A549 (cell line): ENCODE measurements around the gene ACBD4. TPM values are rescaled to one million over a fixed set of nuclear protein-coding genes. Genes with fewer than 3 reads are reported as not detected.

Experiments
- ATAC-seq, 2 experiments: fragments of 200-7000 bp in 1 of 2; fragments of >200 bp in 1 of 2; cut with Nextera tagmentation in 1 of 2; cut with Tn5 transposase in 1 of 2; 3 replicates each; pipeline versions ENCODE4 v1.8.0 to v1.9.1; 2018 to 2020; ENCODE audit warnings: mild to moderate bottlenecking in 1 of 2, moderate library complexity in 1 of 2
- CTCF ChIA-PET: fragments of 300-600 bp; sonication (Branson Sonifier 250); formaldehyde crosslinking; extraction: SDS; loops from one replicate; lab custom pipeline; 2021; ENCODE audit warnings: antibody characterized with exemption, inconsistent platforms; lab: Yijun Ruan, JAX
- POLR2A ChIA-PET: fragments of 350-600 bp; formaldehyde crosslinking; extraction: SDS; loops from one replicate; lab custom pipeline; 2021; ENCODE audit warnings: antibody characterized with exemption, inconsistent platforms; lab: Yijun Ruan, JAX
- DNase-seq, 2 experiments: peaks; one replicate each; pipeline versions ENCODE4 v3.0.0 to v3.0.0-alpha.2; 2011 to 2016; ENCODE audit warnings: low read depth in 1 of 2, low spot score in 1 of 2
- FAIRE-seq: peaks from 2 replicates; lab custom pipeline; 2011; peaks lifted over from hg19 to GRCh38; lab: Jason Lieb, UNC
- H3K27ac ChIP-seq, 2 experiments: fragments of >200 bp; sonication (Bioruptor Twin); formaldehyde crosslinking; 3 replicates each; pipeline ENCODE4 v1.5.1; 2016 to 2017
- H3K4me1 ChIP-seq: fragments of >200 bp; sonication (Bioruptor Twin); formaldehyde crosslinking; 3 replicates; pipeline ENCODE4 v1.6.1; 2016
- H3K4me2 ChIP-seq: fragments of >200 bp; sonication (Bioruptor Twin); formaldehyde crosslinking; 3 replicates; pipeline ENCODE4 v1.6.1; 2016
- H3K4me3 ChIP-seq: fragments of >200 bp; sonication (Bioruptor Twin); formaldehyde crosslinking; 3 replicates; pipeline ENCODE4 v1.5.1; 2016
- H3K9me3 ChIP-seq: fragments of >200 bp; sonication (Bioruptor Twin); formaldehyde crosslinking; 3 replicates; pipeline ENCODE4 v1.6.1; 2016
- ATOH8 ChIP-seq: fragments of 250-450 bp; sonication (Bioruptor Pico); IDR thresholded peaks from 2 replicates; pipeline ENCODE4 v1.5.0; 2020; ENCODE audit warnings: low read depth, mild to moderate bottlenecking, moderate library complexity
- BHLHE40 ChIP-seq: IDR thresholded peaks from 2 replicates; pipeline ENCODE4 v1.6.1; 2012; ENCODE audit warnings: low read depth, low read length, inconsistent platforms
- CEBPB ChIP-seq, 2 experiments: fragments of >200 bp in 1 of 2; sonication (Bioruptor Twin) in 1 of 2; formaldehyde crosslinking in 1 of 2; IDR thresholded peaks; 2 replicates each; pipeline ENCODE4 v1.6.1; 2012 to 2016
- EHF ChIP-seq: fragments of 250-450 bp; sonication (Bioruptor Pico); IDR thresholded peaks from 2 replicates; pipeline ENCODE4 v1.5.0; 2020; ENCODE audit warnings: mild to moderate bottlenecking
- ELK1 ChIP-seq: fragments of 150-350 bp; IDR thresholded peaks from 2 replicates; pipeline ENCODE4 v1.6.1; 2014; ENCODE audit warnings: low read depth, mild to moderate bottlenecking, low read length
- EP300 ChIP-seq, 2 experiments: fragments of >200 bp; sonication (Bioruptor Twin); formaldehyde crosslinking; IDR thresholded peaks; 2 replicates in 1 of 2; 3 replicates in 1 of 2; pipeline ENCODE4 v1.6.1; 2016 to 2017
- FOSB ChIP-seq: fragments of 250-450 bp; sonication (Bioruptor Pico); IDR thresholded peaks from 2 replicates; pipeline ENCODE4 v1.5.0; 2020; ENCODE audit warnings: mild to moderate bottlenecking, moderate library complexity
- FOXS1 ChIP-seq: fragments of 250-450 bp; sonication (Bioruptor Pico); IDR thresholded peaks from 2 replicates; pipeline ENCODE4 v1.5.0; 2020; ENCODE audit warnings: mild to moderate bottlenecking, moderate library complexity
- HDAC2 ChIP-seq: fragments of 200-600 bp; sonication (generic); IDR thresholded peaks from 2 replicates; pipeline ENCODE4 v1.6.1; 2016
- HMGXB4 ChIP-seq: fragments of 250-450 bp; sonication (Bioruptor Pico); IDR thresholded peaks from 2 replicates; pipeline ENCODE4 v1.5.0; 2021; ENCODE audit warnings: mild to moderate bottlenecking, moderate library complexity, borderline replicate concordance
- HOXA7 ChIP-seq: fragments of 250-450 bp; sonication (Bioruptor Pico); IDR thresholded peaks from 2 replicates; pipeline ENCODE4 v1.5.0; 2020; ENCODE audit warnings: mild to moderate bottlenecking, moderate library complexity
- HOXB13 ChIP-seq: fragments of 250-450 bp; sonication (Bioruptor Pico); IDR thresholded peaks from 2 replicates; pipeline ENCODE4 v1.5.0; 2020; ENCODE audit warnings: low read depth, mild to moderate bottlenecking, moderate library complexity
- JUNB ChIP-seq: fragments of >200 bp; sonication (Bioruptor Twin); formaldehyde crosslinking; IDR thresholded peaks from 2 replicates; pipeline ENCODE4 v1.6.1; 2016
- KDM5A ChIP-seq: fragments of 200-600 bp; sonication (generic); IDR thresholded peaks from 2 replicates; pipeline ENCODE4 v1.6.1; 2016; ENCODE audit warnings: antibody characterized with exemption, mild to moderate bottlenecking
- MAX ChIP-seq: IDR thresholded peaks from 2 replicates; pipeline ENCODE4 v1.6.1; 2012
- NFE2L2 ChIP-seq: fragments of 150-350 bp; conservative IDR thresholded peaks from 2 replicates; pipeline ENCODE4 v1.6.1; 2014; ENCODE audit warnings: low read length
- NR3C1 ChIP-seq: fragments of >200 bp; sonication (Bioruptor Twin); formaldehyde crosslinking; IDR thresholded peaks from 3 replicates; pipeline ENCODE4 v1.6.1; 2017
- PHF8 ChIP-seq: fragments of 200-600 bp; sonication (generic); IDR thresholded peaks from 2 replicates; pipeline ENCODE4 v1.6.1; 2016; ENCODE audit warnings: low read depth, mild to moderate bottlenecking, antibody characterized with exemption, moderate library complexity, borderline replicate concordance
- POLR2A ChIP-seq: IDR thresholded peaks from 2 replicates; pipeline ENCODE4 v1.6.1; 2012; ENCODE audit warnings: mild to moderate bottlenecking, low read length
- POLR2AphosphoS2 ChIP-seq: conservative IDR thresholded peaks from 2 replicates; pipeline ENCODE4 v1.6.1; 2012; ENCODE audit warnings: low read length, improper control_type of control experiment, inconsistent platforms
- RAD21 ChIP-seq, 2 experiments: fragments of >200 bp in 1 of 2; sonication (Bioruptor Twin) in 1 of 2; formaldehyde crosslinking in 1 of 2; IDR thresholded peaks in 1 of 2; conservative IDR thresholded peaks in 1 of 2; 2 replicates in 1 of 2; 3 replicates in 1 of 2; pipeline ENCODE4 v1.6.1; 2012 to 2018; ENCODE audit warnings: inconsistent platforms in 1 of 2
- RARB ChIP-seq: fragments of 250-450 bp; sonication (Bioruptor Pico); IDR thresholded peaks from 2 replicates; pipeline ENCODE4 v1.8.0; 2021; ENCODE audit warnings: mild to moderate bottlenecking, moderate library complexity
- RFX5 ChIP-seq: fragments of 450-650 bp; IDR thresholded peaks from 2 replicates; pipeline ENCODE4 v1.7.1; 2014; ENCODE audit warnings: antibody characterized with exemption, mild to moderate bottlenecking, moderate library complexity
- SMC3 ChIP-seq: fragments of >200 bp; sonication (Bioruptor Twin); formaldehyde crosslinking; IDR thresholded peaks from 3 replicates; pipeline ENCODE4 v1.6.1; 2018; ENCODE audit warnings: inconsistent platforms
- SREBF2 ChIP-seq: fragments of 450-650 bp; IDR thresholded peaks from 2 replicates; pipeline ENCODE4 v1.6.1; 2014; ENCODE audit warnings: mild to moderate bottlenecking, moderate library complexity
- TFCP2L1 ChIP-seq: fragments of 250-450 bp; sonication (Bioruptor Pico); IDR thresholded peaks from 2 replicates; pipeline ENCODE4 v1.5.0; 2021; ENCODE audit warnings: mild to moderate bottlenecking
- ZNF302 ChIP-seq: fragments of 250-450 bp; sonication (Bioruptor Pico); IDR thresholded peaks from 2 replicates; pipeline ENCODE4 v1.9.0; 2021; ENCODE audit warnings: inconsistent platforms, mild to moderate bottlenecking, moderate library complexity
- ZSCAN20 ChIP-seq: fragments of 250-450 bp; sonication (Bioruptor Pico); IDR thresholded peaks from 2 replicates; pipeline ENCODE4 v1.8.0; 2022; ENCODE audit warnings: mild to moderate bottlenecking, moderate library complexity
- WGBS: methylation state at CpG from one replicate; pipeline ENCODE4 v1.1.6; 2017; ENCODE audit errors: missing lambda C conversion rate; 5-methylcytosine and 5-hydroxymethylcytosine counted together
- polyA plus RNA-seq, 4 experiments: library from polyadenylated mRNA; depleted of rRNA in 3 of 4; stranded (reverse); fragments of >200 nt; fragmentation: RNase III in 1 of 4; extraction: RNeasy Plus Mini Kit Qiagen cat#74134 plus additional on column Dnase treatment in 1 of 4; gene quantifications; 2 replicates in 3 of 4; 3 replicates in 1 of 4; pipeline ENCODE4 v1.2.3, GENCODE V29; 2011 to 2017
- TF ChIP-seq, protein P1 (sequence below): fragments of >200 bp; sonication (Bioruptor Twin); formaldehyde crosslinking; IDR thresholded peaks from 3 replicates; pipeline ENCODE4 v1.5.1; 2016

ACBD4 gene
- polyA plus RNA-seq, 2 of the 4 experiments (the other 2 are of a cell fraction), result 11.4 to 13.7 TPM

DNA sequence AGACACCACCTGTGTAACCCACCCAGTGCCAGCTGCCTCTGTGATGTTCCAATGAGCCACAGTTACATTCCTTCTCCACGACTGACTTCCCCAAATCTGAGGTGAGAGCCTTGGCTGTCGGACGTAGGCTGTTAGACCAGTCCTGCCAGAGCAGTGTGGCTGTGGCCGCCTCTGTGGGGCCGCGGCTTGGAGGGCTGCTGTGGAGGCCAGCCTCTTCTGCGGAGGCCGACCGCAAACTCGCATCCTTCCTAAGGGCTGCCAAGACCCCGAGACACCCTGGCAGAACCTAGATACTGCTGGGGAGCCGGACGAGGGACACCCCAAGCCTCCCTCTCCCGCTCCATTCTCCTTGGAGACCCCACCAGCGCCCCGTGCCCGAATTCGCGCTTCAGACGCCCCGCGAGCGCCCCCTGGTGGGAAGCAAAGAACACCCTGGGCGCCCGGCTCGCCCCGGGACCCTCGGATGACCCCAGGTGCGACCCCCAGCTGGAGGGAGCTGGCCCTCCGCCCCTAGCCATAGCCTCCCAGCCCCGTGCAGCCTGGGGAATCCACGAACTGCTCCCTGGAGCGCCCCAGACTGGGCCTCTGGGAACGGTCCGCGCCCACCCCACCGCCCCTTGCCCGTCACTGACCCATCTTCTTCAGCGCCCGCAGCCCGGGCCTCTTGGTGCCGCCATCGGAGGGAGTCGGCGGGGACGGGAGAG, 3.7 kb upstream of the ACBD4 start:
- peak in 1 of 2 experiments; percentile 61 for DNase-seq
- H3K4me3 ChIP-seq, result peak overlapping the region; percentile 98
- peak overlapping the region; percentile 90 for H3K4me2 ChIP-seq
- H3K27ac ChIP-seq, result peak overlapping the region; percentile 95 to 99
- no peaks in the 10 kb centered on the region for H3K9me3 ChIP-seq
- POLR2A ChIA-PET, result no interaction called here
- H3K4me1 ChIP-seq, result peaks cover 57% of the 10 kb centered on the region
- TF ChIP-seq EHF (CRISPR knock-in tag) (no peak), POLR2AphosphoS2 (no peak), ZSCAN20 (CRISPR knock-in tag) (no peak), SREBF2 (no peak), CEBPB (IDR thresholded peaks at IDR 0.05) (no peak), SMC3 (peak; percentile 89), HMGXB4 (peak; percentile 85; the same call in 1 of the 2 replicates), RFX5 (0 out of 2 replicates have a peak, but pooled peaks have one; percentile 18), FOSB (CRISPR knock-in tag) (0 out of 2 replicates have a peak, but pooled peaks have one; percentile 34), EP300 (IDR thresholded peaks at IDR 0.05) (no peak), HDAC2 (peak; percentile 30; the same call in 1 of the 2 replicates), KDM5A (peak; percentile 97), PHF8 (0 out of 2 replicates have a peak, but pooled peaks have one; percentile 30), HOXB13 (CRISPR knock-in tag) (peak; percentile 26; the same call in 1 of the 2 replicates), RAD21 (conservative IDR thresholded peaks at IDR 0.05 in 1 of 2, IDR thresholded peaks at IDR 0.05 in 1 of 2) (peak; percentile 80 to 94), BHLHE40 (no peak), FOXS1 (0 out of 2 replicates have a peak, but pooled peaks have one; percentile 30), RARB (CRISPR knock-in tag) (0 out of 2 replicates have a peak, but pooled peaks have one; percentile 48), TFCP2L1 (CRISPR knock-in tag) (0 out of 2 replicates have a peak, but pooled peaks have one; percentile 8), HOXA7 (CRISPR knock-in tag) (0 out of 2 replicates have a peak, but pooled peaks have one; percentile 31), MAX (peak; percentile 38; the same call in 1 of the 2 replicates)
- TF ChIP-seq, protein P1, sequence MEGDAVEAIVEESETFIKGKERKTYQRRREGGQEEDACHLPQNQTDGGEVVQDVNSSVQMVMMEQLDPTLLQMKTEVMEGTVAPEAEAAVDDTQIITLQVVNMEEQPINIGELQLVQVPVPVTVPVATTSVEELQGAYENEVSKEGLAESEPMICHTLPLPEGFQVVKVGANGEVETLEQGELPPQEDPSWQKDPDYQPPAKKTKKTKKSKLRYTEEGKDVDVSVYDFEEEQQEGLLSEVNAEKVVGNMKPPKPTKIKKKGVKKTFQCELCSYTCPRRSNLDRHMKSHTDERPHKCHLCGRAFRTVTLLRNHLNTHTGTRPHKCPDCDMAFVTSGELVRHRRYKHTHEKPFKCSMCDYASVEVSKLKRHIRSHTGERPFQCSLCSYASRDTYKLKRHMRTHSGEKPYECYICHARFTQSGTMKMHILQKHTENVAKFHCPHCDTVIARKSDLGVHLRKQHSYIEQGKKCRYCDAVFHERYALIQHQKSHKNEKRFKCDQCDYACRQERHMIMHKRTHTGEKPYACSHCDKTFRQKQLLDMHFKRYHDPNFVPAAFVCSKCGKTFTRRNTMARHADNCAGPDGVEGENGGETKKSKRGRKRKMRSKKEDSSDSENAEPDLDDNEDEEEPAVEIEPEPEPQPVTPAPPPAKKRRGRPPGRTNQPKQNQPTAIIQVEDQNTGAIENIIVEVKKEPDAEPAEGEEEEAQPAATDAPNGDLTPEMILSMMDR, result peak; percentile 98
- CTCF ChIA-PET, result interaction anchor here (0.5 to 20.1 kb wide), 29 partner anchors 6 to 356 kb away, joined by 3 to 742 read pairs (median 6); partner anchors contain the start of genes HEXIM1 and HEXIM2
- ATAC-seq, result peak in 1 of 2 experiments; percentile 1; a peak in 3 of 6 replicates
- WGBS, result 18% methylated on average over 14 of the region's 46 CpGs
- no peak for FAIRE-seq

DNA sequence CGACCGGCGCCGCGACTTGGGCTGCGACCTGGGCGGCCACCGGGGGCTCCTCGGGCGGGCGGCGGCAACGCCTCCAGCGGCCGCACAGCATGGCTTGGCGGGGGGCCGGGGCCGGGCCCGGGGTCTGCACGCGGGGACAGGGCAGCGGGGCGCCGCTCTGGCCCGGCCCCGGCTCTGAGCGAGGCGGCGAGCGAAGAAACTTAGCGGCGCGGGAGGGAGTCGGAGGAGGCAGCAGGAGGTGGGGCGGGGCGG, 3.2 kb upstream of the ACBD4 start, which contains the start of gene PLCD3:
Gene PLCD3, minus strand, starts transcription at position 196 of the 252 bp plus-strand sequence. Its CDS starts 105 bp downstream, at position 91.
- Histone ChIP-seq H3K4me2 (peak within 1 kb of the TSS; percentile 90), H3K4me3 (peak within 1 kb of the TSS; percentile 98), H3K9me3 (no peaks in the 10 kb centered on the region), H3K4me1 (peaks cover 56% of the 10 kb centered on the region), H3K27ac (peak within 1 kb of the TSS; percentile 95 to 99)
- FAIRE-seq (no peak), ATAC-seq (no peak), DNase-seq (no peak)
- 0% methylated on average over 1 of the region's 36 CpGs for WGBS
- POLR2A ChIA-PET, result interaction anchor here (1.1 kb wide), 1 partner anchor 16 kb away, joined by 15 read pairs; the partner anchor contains the start of gene HEXIM1
- CTCF ChIA-PET, result interaction anchor here (0.6 to 20.1 kb wide), 29 partner anchors 7 to 255 kb away, joined by 3 to 742 read pairs (median 6); partner anchors contain the start of genes HEXIM1 and HEXIM2
- TF ChIP-seq ELK1 (no peak), NR3C1 (no peak), POLR2A (no peak), ZNF302 (CRISPR knock-in tag) (no peak), SMC3 (no peak), NFE2L2 (no peak), HDAC2 (no peak), ATOH8 (no peak), JUNB (no peak)
- TF ChIP-seq, protein P1, result no peak
